ENCODE measurements around the gene UBE2Q2. TPM values are rescaled to one million over a fixed set of nuclear protein-coding genes. Genes with fewer than 3 reads are reported as not detected.

Gene UBE2Q2
- total RNA-seq, 4 donors from 2014 or later: 50.6 to 92.2 (median 65.5) TPM

- Histone ChIP-seq H3K4me1 (no peaks in the 10 kb centered on the region), H3K9me3 (no peaks in the 10 kb centered on the region), H3K4me3 (no peak overlapping the region), H3K36me3 (no peaks in the 10 kb centered on the region), H3K27ac (no peak overlapping the region), H3K27me3 (peaks cover 4% of the 10 kb centered on the region)
- no peak for TF ChIP-seq CTCF (IDR thresholded peaks at IDR 0.05)
- 77 to 93% methylated on average over 2 of the region's 2 CpGs for WGBS, 2 donors (ENCODE audit: low coverage in 1 of 2)
- no peak for ATAC-seq
Measured at GRCh38 chr15:75810874-75811498, 32.3 kb upstream of the UBE2Q2 start.

- Histone ChIP-seq H3K4me1 (no peaks in the 10 kb centered on the region), H3K36me3 (no peaks in the 10 kb centered on the region), H3K27ac (no peak overlapping the region), H3K27me3 (peaks cover 4% of the 10 kb centered on the region), H3K4me3 (no peak overlapping the region), H3K9me3 (no peaks in the 10 kb centered on the region)
- no peak for TF ChIP-seq POLR2A (IDR thresholded peaks at IDR 0.05)
- TF ChIP-seq POLR2AphosphoS5 (IDR thresholded peaks at IDR 0.05): no peak
- no peak for TF ChIP-seq EP300 (IDR thresholded peaks at IDR 0.05)
- no peak for TF ChIP-seq CTCF (IDR thresholded peaks at IDR 0.05)
- no peak for ATAC-seq
- 80% methylated on average over 1 of the region's 3 CpGs; no CpG with 5 or more reads in 1 of the 2 donors for WGBS, 2 donors (ENCODE audit: low coverage in 1 of 2)
Measured at GRCh38 chr15:75811626-75812025, 31.6 kb upstream of the UBE2Q2 start.

GRCh38 chr15:75814794-75815193, 28.5 kb upstream of the UBE2Q2 start:
- Histone ChIP-seq H3K27me3 (no peaks in the 10 kb centered on the region), H3K4me1 (no peaks in the 10 kb centered on the region), H3K9me3 (no peaks in the 10 kb centered on the region), H3K27ac (no peak overlapping the region), H3K36me3 (no peaks in the 10 kb centered on the region), H3K4me3 (no peak overlapping the region)
- WGBS, 2 donors (ENCODE audit: low coverage in 1 of 2): 88 to 91% methylated on average over 1 to 5 of the region's 5 CpGs
- no peak for TF ChIP-seq CTCF (IDR thresholded peaks at IDR 0.05)
- no peak for ATAC-seq

GRCh38 chr15:75815811-75816719, 27.2 kb upstream of the UBE2Q2 start:
- no peak overlapping the region for H3K27ac ChIP-seq
- no peaks in the 10 kb centered on the region for H3K27me3 ChIP-seq
- H3K4me3 ChIP-seq: no peak overlapping the region
- H3K4me1 ChIP-seq: no peaks in the 10 kb centered on the region
- no peak for TF ChIP-seq CTCF (IDR thresholded peaks at IDR 0.05)
- no peak for TF ChIP-seq POLR2AphosphoS5 (IDR thresholded peaks at IDR 0.05)
- TF ChIP-seq POLR2A (IDR thresholded peaks at IDR 0.05): no peak
- TF ChIP-seq EP300 (IDR thresholded peaks at IDR 0.05): no peak
- H3K9me3 ChIP-seq: no peaks in the 10 kb centered on the region
- no peak for ATAC-seq
- 73 to 77% methylated on average over 2 of the region's 3 CpGs for WGBS, 2 donors (ENCODE audit: low coverage in 1 of 2)
- H3K36me3 ChIP-seq: no peaks in the 10 kb centered on the region
